ENCODE results near the gene HIRA.

The HIRA gene

DNA sequence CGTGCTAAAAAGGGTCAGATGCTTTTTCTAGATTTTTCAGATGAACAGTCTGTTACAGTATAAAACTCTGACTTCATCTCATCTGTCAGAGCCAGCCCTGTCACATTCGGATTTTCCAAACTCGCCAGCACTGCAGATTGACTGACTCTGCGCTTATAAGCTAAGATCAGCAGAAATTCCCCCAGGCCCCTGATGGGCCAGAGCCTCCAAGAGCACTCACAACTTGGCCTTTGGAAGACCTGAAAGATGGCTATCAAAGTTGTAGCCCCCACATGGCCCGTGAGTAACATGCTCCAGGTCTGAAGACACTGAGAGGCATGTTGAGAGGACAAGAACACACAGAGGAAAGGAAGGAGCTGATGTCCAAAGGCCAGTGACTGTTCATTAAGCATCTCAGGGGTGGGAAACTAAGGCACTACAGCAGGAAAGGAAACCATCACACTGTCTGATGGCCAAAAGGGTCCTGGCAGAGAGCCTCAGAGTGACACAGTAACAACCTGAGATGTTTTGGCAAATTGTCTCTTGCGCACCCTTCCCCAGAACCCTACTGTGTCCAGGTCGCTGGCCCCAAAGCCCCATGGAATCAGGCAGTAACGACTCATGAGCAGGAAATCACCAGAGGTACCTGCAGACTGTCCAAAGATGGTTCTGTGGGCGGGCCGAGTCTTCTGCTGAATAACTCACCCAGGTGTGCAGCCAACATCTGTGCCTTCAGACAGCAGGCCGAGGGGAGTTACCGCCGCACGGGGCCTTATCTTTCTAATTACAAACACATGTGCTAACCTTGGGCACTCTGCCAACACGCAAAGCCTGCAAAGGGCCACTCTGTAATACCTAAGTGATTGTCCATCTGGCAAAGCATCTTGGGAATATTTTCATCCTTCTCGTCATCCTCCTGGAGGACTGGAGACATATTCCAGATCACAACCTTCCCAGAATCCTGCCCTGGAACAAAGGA, 23.6 kb downstream of the HIRA start:
- DNase-seq, result no peak

DNA sequence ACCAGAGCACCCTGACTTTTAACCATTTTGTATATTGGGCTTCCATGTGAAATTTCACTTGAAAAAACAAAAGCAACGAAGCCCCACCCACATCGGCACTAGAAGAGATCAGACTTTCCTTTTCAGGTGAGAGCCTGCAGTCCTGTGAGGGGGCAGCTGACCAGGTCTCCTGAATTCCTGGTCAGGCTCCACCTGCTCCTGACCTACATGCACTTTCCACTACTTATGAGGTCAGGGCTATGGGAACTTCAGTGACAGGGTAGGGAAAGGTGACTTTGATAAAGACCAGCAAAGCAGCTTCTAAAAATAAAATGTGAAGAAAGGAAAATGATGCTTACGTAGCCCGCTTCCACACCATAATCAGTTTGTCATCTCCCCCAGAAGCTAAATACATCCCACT, 24.7 kb downstream of the HIRA start:
- no peak for DNase-seq

DNA sequence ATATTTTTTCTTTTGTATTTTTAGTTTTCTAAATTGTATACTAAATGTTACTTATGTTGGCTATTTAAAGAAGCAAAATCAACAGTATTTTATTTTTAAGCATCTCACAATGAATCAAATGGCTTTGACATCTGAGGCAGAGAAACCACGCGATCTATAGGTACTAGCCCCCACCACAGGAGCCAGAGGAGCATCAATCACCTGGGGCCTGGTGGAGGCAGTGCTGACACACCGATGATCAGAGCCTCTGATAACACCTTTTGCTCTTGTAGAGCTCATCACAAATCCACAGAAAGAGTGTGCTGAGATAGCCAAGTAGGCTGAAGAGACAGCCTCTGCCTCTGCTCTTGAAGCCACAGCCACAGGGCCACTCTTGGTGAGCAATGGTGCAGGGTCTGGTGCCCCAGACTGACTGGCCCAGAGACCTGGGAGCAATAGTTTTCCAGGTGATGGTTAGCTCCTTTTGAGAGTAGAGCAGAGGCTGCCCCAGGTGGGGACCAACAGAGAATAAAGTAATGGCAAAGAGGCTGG, 25.2 kb downstream of the HIRA start:
- no peak for DNase-seq

DNA sequence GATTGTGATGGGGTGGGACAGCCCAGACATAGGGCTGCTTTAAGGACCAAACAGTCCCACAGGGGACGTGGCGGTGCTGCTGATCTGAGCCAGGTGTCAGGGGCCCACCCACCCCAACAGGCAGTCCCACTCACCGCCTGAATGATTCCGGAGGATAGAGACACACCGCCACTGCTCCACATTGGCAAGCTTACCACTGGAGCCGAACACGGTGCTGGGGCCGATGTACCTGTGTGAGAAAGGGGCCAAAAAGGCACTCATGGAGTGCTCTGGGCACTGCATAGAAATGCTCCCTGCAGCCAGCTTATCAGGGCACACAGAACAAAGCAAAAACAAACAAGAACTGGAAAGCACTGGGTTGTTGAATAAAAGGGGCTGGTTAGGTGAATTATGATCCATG, 25.9 kb downstream of the HIRA start:
- no peak for DNase-seq

DNA sequence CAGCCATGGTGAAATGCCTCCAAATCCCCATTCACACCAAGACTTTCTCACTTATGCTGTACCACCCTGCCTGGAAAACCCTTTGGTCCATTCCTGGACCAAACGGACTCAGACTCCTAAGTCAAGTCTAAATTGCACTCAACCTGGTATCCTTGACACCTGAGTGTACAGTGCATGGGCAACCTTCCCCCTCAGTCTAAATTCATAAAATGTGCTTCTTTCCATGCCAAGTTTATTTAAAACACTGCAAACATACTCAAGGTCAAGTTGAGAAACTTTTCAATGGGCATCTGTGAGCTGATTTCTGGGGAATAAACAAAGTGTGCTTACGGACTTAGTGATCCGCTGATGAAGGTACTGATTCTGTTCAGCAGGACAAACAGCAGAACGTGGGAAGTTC, 26.4 kb downstream of the HIRA start:
- no peak for DNase-seq

DNA sequence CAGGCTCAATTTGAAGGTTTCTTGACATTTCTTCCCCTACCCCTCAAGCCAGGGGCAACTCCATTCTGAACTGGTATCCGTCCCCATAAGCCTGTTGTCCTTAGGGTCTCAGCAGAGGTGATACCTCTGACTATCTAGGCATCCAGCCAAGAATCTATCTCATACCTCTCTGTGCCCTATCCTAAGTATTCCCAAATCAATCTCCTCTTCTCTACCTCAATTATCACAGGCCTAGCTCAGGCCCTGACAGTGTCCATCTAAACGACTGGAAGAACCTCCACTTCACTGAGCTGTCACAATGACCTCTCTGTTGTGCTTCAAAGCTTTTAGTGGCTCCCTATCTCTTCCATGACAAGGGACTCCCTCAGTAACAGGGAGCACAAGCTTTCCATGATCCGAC, 26.9 kb downstream of the HIRA start:
- no peak for DNase-seq

DNA sequence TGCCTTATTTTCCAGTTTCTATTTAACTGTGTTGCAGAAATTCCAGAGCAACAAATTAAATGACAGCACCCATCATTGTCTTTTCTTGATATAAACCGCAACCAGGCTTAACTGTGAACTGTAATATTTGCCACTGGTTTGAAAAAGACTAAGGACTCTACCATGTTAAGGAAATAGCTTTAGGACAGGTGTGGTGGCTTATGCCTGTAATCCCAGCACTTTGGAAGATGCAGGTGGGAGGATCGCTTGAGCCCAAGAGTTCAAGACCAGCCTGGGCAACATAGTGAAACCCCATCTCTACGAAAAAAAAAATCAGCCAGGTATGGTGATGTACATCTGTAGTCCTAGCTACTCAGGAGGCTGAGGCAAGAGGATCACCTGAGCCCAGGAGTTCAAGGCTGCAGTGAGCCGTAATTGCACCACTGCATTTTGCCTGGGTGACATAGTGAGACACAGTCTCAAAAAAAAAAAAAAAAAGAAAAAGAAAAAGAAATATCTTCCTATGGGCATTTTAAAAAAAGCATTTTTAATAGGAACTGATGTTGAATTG, 28.8 kb downstream of the HIRA start:
- no peak for DNase-seq

DNA sequence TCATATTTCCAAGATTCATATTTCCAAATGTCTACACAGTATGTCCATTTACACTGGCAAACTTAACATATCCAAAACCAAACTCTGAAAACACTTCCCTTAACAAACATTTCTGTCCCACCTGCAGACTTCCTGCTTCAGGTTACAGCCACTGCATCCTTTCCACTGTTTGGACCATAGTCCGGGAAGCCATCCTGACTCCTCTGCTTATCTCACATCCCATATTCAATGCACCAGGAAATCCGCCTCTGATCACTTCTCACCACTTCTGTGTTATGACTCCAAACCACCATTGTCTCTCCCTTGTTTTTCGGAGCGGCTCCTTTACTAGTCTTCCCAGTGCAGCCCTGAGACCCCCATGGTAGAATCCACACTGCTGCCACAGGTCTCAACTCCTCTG, 30.1 kb downstream of the HIRA start:
- no peak for DNase-seq

DNA sequence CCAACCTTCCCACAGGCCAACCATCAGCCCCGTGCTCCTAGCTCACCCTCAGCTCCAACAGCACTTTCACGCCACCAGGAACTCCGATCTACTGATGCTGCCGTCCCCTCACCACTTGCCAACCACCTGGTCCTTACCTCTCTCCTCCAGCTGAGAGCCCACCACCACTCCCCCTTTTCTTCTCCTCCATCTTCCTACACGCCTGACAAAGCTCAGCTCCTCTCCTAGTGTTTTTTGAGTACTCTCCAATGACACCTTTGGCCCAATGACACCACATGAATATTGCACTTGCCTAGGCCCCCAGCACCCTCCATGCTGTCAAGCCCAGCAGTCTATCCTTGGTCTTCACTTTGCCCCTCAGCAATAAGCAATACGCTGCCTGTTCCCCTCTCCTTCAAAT, 30.7 kb downstream of the HIRA start:
- no peak for DNase-seq

DNA sequence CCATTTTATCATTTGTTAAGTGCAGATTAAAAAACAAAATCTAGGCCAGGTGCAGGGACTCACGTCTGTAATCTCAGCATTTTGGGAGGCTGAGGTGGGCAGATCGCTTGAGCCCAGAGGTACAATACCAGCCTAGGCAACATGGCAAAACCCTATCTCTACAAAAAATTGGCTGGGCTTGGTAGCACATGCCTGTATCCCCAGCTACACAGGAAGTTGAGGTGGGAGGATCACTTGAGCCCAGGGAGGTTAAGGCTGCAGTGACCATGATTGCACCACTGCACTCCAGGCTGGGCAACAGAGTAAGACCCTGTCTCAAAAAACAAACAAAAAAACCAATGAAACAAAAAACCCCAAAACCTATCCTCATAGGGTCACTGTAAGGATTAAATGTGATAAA, 32.9 kb downstream of the HIRA start:
- no peak for DNase-seq

DNA sequence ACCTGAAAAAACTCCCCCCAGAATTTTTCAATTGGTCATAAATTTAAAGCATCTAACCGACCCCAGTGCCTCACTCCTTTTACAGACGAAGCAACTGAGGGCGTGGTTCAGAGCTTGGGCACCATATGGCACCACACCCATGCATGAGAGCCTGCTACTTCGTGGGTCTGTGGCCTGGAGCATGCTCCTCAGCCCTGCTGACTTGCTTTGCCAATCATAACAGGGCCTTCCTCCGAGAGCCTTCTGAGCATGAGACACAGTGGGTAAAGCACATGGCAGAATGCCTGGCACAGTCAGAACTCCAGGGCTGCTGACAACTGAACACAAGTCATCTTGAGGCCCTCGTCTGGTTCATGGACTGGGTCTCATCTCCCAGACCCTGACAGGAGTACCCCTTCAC, 33.3 kb downstream of the HIRA start:
- no peak for DNase-seq

DNA sequence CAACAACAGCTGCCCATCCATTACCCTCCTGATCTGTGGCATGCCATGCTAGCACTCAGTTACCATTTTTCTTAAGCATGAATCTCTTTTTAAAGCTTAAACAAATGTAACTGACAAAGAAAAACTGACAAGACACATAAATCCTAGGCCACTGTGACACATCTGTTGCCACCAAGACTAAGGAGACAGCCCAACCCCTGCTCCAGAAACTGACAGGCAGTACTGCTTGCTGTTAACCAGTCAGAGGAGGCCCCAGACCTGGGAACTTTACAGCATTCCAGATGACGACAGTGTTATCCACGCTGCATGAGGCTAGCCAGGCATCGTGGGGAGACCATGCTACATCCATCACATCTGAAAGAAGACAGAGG, 33.8 kb downstream of the HIRA start:
- no peak for DNase-seq

DNA sequence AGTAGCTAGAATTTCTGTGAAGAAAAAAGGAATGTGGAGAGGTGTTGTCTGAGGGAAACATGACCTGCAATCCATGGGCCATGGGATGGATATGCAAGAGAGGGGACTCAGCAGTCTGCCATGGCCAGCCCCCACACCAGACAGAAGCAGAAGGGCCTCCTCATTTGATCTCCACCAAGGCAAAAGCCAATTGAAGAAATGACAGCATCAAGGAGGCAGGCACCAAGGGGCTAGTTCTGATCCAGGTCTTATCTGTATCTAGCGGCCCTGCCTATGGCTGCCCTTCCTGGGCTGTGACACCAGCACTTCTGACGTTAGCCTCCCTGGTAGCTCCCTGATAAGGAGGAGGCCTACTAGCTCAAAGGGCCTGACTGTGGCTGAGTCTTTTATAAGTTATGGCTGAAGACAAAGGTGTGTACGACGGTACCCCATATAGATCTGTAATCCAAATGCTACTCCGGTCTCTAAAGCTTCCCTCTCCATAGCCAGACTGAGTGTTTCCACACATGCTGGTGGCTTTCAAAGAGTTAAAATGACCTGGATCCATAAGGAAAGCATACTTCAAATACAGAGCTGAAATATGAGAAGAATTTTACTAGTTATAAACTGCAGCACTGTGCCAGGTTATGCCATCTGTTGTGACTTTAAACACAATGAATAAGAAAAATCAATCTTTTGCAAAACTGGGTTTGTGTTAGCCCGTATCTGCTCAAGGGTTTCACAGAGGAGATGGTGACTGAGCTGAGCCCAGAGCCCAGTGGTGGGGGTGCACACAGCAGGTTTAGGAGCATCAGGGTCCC, 34.4 kb downstream of the HIRA start:
- no peak for DNase-seq

DNA sequence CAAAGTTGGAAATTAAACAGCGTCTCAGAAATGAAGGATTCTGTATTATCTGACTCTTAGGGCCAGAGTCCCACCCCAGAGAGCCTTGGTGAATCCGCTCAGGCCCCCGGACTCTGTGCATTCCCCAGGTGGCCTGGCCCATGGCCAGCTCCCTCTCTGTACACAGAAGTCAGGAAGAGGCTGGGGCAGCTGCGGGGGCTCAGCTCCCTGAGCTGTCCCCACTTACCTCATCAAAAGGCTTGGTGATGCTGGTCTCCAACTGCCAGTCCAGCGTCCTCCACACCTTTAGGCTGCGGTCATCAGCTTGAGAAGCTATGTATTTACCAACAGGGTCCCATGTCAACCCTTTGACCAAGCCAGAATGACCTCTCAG, 35.0 kb downstream of the HIRA start:
- no peak for DNase-seq

DNA sequence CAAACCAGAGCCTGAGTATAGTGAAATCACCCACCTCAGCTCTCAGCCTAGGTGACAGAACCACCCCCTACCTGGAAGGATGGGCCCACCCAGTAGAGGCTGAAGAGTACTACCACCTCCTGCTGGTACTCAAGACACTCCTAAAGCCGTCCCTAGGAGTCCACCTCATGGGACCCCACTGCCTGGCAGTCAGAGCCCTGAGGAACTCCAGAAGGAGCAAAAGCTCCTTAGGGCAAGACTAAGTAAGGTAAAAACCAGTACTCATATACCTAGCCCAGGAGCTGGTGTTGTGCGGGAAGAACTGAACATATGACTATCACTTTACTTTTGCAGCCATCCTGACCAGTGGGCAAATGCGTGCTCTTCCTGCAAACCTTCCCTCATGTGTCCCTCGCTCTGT, 36.3 kb downstream of the HIRA start:
- DNase-seq, result no peak

DNA sequence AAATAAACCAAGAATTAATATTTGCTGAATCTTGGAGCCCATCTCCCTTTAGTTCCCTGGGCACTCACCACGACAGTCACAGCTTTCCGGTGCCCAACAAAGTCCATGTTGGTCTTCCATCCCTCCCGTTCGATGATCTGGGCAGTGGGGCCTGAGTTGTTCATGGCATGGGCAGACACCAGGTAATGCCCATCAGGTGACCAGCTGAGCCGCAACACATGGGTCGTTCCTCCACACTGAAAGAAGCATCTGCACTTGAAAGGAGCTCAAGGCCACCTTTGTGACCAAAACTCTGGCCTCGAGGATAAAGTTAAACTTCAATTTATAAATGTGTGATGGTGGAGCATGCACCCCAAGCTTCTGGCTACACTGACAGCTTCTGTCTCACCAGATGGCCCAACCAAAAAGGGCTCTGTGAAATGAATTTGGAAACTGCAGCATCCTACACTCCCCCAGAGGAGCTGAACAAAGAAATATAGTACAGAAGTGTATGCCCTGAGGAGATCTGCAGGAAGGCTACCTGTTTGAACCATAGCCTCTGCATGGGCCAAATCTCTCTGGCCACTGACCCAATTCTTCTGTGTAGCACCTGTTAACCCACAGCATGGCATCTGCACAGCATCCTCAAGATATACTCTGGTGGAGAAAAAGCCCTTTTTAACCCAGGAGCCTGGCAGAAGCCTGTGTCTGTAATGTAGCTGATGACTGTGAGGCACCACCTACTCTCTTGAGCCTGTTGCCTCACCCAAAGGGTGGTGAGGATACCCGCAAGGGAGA, 37.1 kb downstream of the HIRA start:
- DNase-seq, result no peak

DNA sequence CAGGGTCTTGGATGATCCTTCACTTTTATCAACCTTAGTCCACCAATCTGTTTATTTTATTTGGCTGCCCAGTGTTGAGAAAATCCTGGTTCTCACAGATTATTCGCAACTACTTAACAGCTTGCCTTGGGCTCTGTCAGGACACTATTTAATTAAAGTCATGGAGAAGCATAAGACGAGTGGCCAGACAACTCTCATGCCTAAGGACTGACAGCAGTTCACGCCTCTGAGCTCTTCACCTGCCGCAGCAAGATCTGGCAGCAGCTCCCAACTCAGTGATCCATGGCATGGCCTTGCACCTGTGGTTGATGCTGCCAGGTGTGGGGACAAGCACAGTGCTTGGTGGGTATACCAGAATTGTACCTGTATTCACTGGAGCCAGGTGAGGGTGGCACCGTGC, 37.8 kb downstream of the HIRA start:
- DNase-seq, result no peak

DNA sequence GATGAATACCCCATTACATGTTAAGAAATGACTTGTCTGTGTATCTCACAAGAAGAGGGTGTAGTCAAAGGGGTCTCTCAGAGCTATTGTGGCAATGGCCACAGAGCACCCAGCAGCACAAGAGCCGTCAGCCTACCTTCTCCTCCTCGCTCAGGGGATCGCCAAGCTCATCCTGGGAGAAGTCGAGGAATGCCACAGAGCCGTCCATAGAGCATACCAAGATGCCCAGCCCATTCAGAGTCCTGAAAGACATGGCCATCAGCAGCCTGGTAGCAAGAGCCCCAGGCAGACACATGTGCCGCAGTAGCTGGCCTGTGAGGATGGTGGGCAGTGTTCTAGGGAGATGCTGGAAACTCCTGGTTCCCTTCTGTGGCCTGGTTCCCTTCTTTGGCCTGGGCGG, 44.0 kb downstream of the HIRA start:
- DNase-seq, result no peak

DNA sequence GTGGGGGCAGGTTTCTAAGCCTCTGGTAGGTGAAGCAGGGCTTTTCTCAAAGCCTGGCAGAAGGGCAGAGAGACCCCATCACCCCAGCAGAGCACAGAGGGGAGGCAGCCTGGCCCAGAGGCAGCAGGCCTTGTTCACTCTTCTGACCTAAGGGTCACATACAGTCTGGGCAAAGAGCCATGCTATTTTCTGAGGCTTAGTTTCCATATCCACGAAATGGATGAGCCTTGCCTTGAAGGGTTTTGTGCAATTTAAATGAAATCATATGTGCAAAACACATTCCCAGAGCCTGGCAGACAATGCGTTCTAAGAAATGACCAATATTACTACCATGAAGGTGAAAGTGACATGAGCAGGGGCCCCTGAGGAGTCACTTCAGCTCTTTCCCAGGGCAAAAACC, 44.5 kb downstream of the HIRA start:
- DNase-seq, result no peak

DNA sequence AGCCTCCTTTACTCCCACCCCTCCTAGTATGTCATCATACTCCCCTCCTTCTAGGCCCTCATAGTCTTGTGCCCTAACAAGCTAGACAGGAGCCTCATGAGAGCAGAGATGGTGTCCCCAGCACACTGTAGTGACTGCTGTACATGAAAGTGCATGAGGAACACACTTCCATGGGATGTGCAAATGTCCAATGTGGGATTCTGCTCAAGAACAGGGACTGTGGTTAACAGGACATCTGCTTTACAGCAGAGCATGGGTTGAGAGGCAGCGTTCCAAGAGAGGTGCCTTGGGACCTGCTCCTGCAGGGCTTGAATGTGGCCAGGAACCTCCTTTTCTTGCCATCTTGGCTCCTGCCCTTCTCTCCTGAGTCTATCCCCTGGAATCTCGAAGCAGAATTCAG, 45.3 kb downstream of the HIRA start:
- no peak for DNase-seq

DNA sequence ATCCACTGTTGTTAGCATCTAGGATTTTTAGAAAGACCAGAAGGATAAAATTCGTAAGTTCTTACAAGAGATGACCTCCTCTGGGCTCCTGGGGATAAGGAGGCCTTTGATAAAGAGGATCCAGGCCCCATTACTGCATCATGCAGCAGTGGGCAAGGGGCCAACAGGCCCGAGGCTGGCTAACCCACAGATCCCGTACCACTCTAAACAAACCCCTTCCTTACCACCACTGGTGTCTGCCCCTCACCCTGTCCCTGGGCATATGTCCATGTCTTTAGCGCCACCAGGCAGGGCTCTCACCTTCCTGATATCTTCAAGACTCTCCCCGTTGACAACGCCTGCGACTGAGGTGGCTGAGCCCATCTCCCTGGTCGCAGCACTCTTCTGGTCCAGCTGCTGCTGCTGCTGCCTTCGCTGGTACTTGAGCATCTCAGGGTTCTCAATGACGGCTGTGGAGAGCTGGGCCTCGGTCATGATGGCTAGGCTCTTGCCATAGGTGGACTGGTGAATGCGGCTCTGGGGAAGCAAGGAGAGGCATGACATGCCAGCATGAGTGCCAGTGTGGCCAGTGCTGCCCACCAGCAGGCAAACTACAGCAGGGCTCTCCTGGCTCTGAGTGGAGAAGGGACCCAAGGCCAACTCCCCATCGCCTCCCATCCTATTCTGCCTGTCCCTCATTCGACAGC, 46.2 kb downstream of the HIRA start:
- no peak for DNase-seq

DNA sequence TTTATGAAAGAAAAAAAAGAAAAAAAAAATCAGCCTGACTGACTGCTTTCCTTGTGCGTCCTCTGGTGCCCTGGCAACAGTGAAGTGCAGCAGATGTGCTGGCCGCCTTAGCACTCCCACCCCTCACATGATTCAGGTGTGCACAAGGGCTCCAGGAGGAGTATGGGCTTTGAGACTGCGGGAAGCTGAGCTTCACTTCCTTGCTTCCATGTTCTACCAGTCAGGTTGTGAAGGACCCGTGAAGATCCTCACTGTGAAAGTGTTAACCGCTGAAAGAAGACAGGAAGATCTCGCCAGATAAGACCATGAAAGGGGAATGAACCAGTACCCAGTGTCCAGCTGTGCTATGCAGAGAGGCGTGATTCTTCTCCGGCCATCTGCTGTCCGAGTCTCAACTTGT, 48.2 kb downstream of the HIRA start:
- DNase-seq, result no peak
